Coronary artery (tissue), 2 donors: Measurements from ENCODE around the gene ASXL2.

Experiments
- DNase-seq: peaks from one replicate; pipeline ENCODE4 v3.0.0-alpha.2; 2017; ENCODE audit warnings: low spot score
- H3K27ac ChIP-seq, 2 donors: fragments of 200-600 bp; sonication (generic); one replicate each; pipeline ENCODE4 v1.5.1; 2016 to 2019
- H3K4me3 ChIP-seq: fragments of 200-600 bp; sonication (generic); 2 replicates; pipeline ENCODE4 v1.5.1; 2016; ENCODE audit warnings: mild to moderate bottlenecking, moderate library complexity
- TF ChIP-seq, protein P1 (sequence below): fragments of 200-600 bp; sonication (generic); IDR thresholded peaks from one replicate; pipeline ENCODE4 v1.5.1; 2019; ENCODE audit warnings: antibody characterized with exemption

Gene ASXL2

DNA sequence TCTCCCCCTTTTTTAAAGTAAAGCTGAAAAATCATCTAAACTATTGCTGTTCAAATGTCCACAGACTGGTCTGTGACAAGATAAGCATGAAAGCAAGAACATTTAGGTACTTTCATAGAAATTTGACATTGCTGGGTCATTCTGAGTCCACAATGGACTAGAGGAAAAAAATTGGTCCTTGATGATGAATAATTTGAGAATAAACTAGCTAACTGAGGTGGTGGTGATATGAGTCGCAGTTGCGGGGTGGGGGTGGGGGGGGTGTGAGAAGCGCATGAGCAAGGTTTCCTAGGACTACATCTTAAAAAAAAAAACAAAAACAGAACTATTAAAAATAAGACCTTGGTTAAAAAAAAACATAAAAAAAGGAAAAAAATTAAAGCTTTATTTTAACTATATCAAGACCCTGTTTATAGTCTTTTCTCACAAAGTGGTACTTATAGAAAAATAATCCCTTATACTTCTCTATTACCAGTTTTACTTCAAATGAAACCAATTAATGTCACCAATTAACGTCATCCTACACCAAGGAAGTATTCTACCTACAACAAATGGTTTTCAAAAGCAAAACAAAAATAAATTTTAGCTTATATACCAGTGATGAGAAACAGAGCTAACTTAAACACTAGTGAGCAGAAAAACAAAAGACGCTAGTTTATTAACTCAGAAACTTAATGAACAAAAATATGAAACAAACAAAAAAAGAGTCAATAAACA is 88.1 kb downstream of the ASXL2 start:
- Histone ChIP-seq H3K27ac (no peak overlapping the region), H3K4me3 (no peak overlapping the region)
- TF ChIP-seq, protein P1, sequence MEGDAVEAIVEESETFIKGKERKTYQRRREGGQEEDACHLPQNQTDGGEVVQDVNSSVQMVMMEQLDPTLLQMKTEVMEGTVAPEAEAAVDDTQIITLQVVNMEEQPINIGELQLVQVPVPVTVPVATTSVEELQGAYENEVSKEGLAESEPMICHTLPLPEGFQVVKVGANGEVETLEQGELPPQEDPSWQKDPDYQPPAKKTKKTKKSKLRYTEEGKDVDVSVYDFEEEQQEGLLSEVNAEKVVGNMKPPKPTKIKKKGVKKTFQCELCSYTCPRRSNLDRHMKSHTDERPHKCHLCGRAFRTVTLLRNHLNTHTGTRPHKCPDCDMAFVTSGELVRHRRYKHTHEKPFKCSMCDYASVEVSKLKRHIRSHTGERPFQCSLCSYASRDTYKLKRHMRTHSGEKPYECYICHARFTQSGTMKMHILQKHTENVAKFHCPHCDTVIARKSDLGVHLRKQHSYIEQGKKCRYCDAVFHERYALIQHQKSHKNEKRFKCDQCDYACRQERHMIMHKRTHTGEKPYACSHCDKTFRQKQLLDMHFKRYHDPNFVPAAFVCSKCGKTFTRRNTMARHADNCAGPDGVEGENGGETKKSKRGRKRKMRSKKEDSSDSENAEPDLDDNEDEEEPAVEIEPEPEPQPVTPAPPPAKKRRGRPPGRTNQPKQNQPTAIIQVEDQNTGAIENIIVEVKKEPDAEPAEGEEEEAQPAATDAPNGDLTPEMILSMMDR: no peak
- DNase-seq: no peak

DNA sequence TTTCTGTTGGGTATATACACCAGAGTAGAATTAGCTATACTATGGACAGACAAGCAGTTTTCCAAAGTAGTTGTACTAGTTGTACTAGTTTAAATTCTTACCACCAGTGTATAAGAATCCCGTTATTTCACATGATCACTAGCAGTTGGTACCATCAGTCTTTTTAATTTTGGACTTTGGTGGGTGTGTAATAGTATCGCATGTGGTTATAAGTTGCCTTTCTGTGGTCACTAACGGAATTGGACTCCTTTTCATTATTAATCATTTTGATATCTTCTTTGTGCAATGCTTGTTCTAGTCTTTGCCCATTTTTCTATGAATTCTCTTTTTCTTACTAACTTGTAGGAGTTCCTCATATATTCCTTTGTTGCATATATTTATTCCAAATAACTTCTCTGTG is 89.8 kb downstream of the ASXL2 start:
- TF ChIP-seq, protein P1: no peak
- DNase-seq: no peak
- Histone ChIP-seq H3K27ac (no peak overlapping the region), H3K4me3 (no peak overlapping the region)

DNA sequence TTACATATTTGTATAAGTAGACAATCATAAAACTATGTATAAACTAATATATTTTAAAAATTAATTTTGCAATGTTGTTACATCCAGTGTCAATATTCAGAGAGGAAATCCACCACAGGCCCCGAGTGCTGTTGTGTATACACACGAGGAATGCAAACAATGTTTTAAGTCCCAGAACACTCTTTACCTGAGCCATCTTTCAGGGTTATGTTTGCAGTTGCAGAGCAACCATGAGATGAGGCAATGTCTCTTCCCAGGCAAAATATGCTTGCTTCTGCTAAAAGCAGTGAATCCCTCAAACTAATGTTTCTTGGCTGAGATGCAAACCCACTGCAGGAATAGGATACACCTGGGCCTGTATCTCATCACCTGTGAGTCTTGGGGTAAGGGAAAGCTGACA is 91.3 kb downstream of the ASXL2 start:
- DNase-seq: no peak
- TF ChIP-seq, protein P1: no peak
- Histone ChIP-seq H3K4me3 (no peak overlapping the region), H3K27ac (no peak overlapping the region)

GRCh38 chr2:25784404-25784803 is 93.9 kb downstream of the ASXL2 start:
- TF ChIP-seq, protein P1: no peak
- no peak for DNase-seq
- H3K27ac ChIP-seq: no peak overlapping the region
- no peak overlapping the region for H3K4me3 ChIP-seq

DNA sequence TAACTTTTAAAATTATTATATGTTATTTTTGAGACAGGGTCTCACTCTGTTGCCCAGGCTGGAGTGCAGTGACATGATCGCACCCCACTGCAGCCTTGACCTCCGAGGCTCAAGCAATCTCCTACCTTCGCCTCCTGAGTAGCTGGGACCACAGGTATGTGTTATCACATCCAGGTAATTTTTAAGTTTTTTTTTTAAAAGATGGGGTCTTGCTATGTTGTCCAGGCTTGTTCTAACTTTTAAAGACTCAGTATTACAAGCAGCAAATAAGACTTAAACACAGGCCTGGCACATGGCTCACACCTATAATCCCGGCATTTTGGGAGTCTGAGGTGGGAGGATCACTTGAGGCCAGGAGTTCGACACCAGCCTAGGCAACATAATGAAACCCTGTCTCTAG is 101.2 kb downstream of the ASXL2 start:
- TF ChIP-seq, protein P1: no peak
- Histone ChIP-seq H3K27ac (no peak overlapping the region), H3K4me3 (no peak overlapping the region)
- no peak for DNase-seq

GRCh38 chr2:25772078-25772477 is 106.2 kb downstream of the ASXL2 start:
- DNase-seq: no peak
- H3K4me3 ChIP-seq: no peak overlapping the region
- H3K27ac ChIP-seq: no peak overlapping the region
- TF ChIP-seq, protein P1: no peak

DNA sequence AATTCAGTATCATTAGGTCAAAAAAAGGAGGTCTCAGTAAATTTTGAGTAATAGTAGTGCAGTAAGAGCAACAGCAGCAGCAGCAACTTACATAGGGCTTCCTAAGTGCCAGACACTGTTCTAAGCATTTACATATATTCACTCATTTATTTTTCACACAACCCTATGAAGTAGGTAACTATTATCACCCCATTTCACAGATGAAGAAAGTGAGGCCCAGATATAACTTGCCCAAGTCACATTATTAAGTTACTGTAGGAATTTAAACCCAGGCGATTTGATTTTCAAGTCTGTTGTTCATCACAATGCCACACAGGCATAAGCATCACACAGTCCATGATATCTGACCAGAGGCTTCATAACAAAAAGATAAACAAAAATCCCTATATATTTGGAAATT is 114.7 kb downstream of the ASXL2 start:
- H3K27ac ChIP-seq: no peak overlapping the region
- TF ChIP-seq, protein P1: no peak
- DNase-seq: no peak
- H3K4me3 ChIP-seq: no peak overlapping the region
